A549 treated with Mapracorat at 1 μM for 4 hours (cell line): ENCODE results near the gene RAPGEF1. TPM values are rescaled to one million over a fixed set of nuclear protein-coding genes. Genes with fewer than 3 reads are reported as not detected.

ENCODE experiments used
- total RNA-seq: library from RNA; stranded (reverse); fragments of 200-300 nt; extraction: Qiagen RNA extraction; gene quantifications from 5 replicates; pipeline ENCODE4 v1.2.3, GENCODE V29; 2022

RAPGEF1 gene
- 34.3 to 53.4 TPM (median 46.1 TPM) in 5 replicates for total RNA-seq

GRCh38 chr9:131739959-131740648 lies at the start of gene RAPGEF1:
Gene RAPGEF1 (minus strand): TSS chr9:131740076. CDS start chr9:131739830, 246 bp downstream.

DNA sequence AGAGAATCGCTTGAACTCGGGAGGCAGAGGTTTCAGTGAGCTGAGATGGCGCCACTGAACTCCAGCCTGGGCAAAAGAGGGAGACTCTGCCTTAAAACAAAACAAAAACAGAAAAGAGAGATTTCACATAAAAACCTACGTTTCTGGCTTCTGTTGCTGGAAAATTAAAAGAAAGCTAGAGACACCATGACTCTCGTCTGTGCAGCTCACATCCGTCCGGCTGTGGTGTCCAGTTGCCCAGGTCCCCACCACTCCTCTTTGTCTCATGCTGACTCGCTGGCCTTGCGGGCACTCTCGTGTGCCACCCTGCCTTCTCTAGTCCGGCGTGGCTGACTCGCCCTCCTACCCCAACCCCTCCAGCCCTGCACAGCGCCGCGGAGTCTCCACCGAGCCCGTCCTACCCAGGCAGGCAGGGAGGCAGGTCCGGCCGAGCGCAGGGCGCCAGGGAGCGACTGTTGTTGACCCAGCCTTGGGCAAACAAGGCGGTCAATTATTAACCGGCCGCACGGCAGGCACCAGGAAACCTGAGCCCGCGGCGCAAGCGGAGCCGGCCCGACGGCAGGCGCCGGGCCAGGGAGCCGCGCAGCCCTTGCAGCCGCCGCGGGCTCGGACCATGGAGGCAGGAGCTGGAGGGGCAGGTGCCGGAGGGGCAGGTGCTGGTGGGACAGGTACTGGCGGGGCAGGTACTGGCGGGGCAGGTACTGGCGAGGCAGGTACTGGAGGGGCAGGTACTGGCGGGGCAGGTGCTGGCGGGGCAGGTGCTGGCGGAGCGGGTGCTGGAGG lies 194.7 kb downstream of the RAPGEF1 start, which contains the start of gene PRRT1B:
Gene PRRT1B, plus strand, starts transcription at position 521 of the 783 bp plus-strand sequence. Its CDS starts 93 bp downstream, at position 614.

GRCh38 chr9:131530920-131531832 lies 208.7 kb downstream of the RAPGEF1 start, which contains the start of gene UCK1:
Gene UCK1 (minus strand): TSS chr9:131531263. CDS start chr9:131531174, 89 bp downstream.

Other genes starting within 250 kb of the RAPGEF1 start
- 13.5 to 18.5 TPM (median 17.5 TPM) in 5 replicates for gene POMT1, start 237.2 kb downstream of the RAPGEF1 start, total RNA-seq
- 17.4 to 23.3 TPM (median 22.0 TPM) in 5 replicates for gene UCK1, start 208.8 kb downstream of the RAPGEF1 start, total RNA-seq
- 0.20 to 0.60 TPM (median 0.35 TPM) in 5 replicates for gene PRRT1B, start 194.6 kb downstream of the RAPGEF1 start, total RNA-seq